Naive thymus-derived CD8-positive, alpha-beta T cell (primary cell): Measurements from ENCODE around the gene PRCC. TPM values are rescaled to one million over a fixed set of nuclear protein-coding genes. Genes with fewer than 3 reads are reported as not detected.
"Not testable (repeated sequence)": the region's sequence is repeated elsewhere in the genome, so short reads cannot be mapped to it uniquely, and the experiment has no call there.

ENCODE experiments used
- ATAC-seq, 2 donors: fragments of 150-1000 bp; cut with Tn5 transposase in 1 of 2; sonication (Bioruptor Pico), chemical (Tn5 transposase) in 1 of 2; 1 replicate in 1 of 2; 2 replicates in 1 of 2; pipeline ENCODE4 v1.10.0; 2021; ENCODE audit warnings: mild to moderate bottlenecking in 2 of 2, moderate library complexity in 2 of 2
- POLR2A ChIA-PET: fragments of 350-600 bp; sonication (Branson Sonifier 250); formaldehyde crosslinking; loops from one replicate; lab custom pipeline; 2021; ENCODE audit warnings: antibody characterized with exemption; lab: Charles Lee
- DNase-seq, 10 donors: peaks; one replicate each; pipeline versions ENCODE4 v3.0.0 to v3.0.0-alpha.2; 2020 to 2022
- H3K27ac Mint-ChIP-seq, 10 donors: one replicate each; pipeline ENCODE4 v1.8.0; 2020 to 2022; ENCODE audit warnings: mild to moderate bottlenecking in 10 of 10, mixed read lengths in 10 of 10, moderate library complexity in 4 of 10, inconsistent platforms in 1 of 10
- H3K27me3 Mint-ChIP-seq, 5 donors: one replicate each; pipeline ENCODE4 v1.8.0; 2021 to 2022; ENCODE audit warnings: mixed read lengths in 5 of 5
- H3K36me3 Mint-ChIP-seq, 3 donors: one replicate each; pipeline ENCODE4 v1.8.0; 2020 to 2022; ENCODE audit warnings: mixed read lengths in 3 of 3, mild to moderate bottlenecking in 2 of 3, inconsistent platforms in 1 of 3
- H3K4me1 Mint-ChIP-seq, 4 donors: one replicate each; pipeline ENCODE4 v1.8.0; 2021 to 2022; ENCODE audit warnings: mixed read lengths in 4 of 4
- H3K4me3 Mint-ChIP-seq, 10 donors: one replicate each; pipeline ENCODE4 v1.8.0; 2020 to 2022; ENCODE audit warnings: mild to moderate bottlenecking in 10 of 10, mixed read lengths in 10 of 10, moderate library complexity in 6 of 10, inconsistent platforms in 1 of 10
- H3K9me3 Mint-ChIP-seq, 9 donors: one replicate each; pipeline ENCODE4 v1.8.0; 2020 to 2022; ENCODE audit warnings: mixed read lengths in 9 of 9, mild to moderate bottlenecking in 3 of 9, inconsistent platforms in 1 of 9, moderate library complexity in 1 of 9
- polyA plus RNA-seq, 3 donors: library from polyadenylated mRNA; unstranded; fragments of 300-500 nt; fragmentation: Illumina TruSeq; gene quantifications; one replicate each; pipeline ENCODE4 v1.2.3, GENCODE V29; 2021
- total RNA-seq, 8 experiments: library from RNA in 2 of 8; stranded (reverse) in 2 of 8; gene quantifications; one replicate each; pipeline ENCODE4 v1.2.3 and lab custom pipeline; 2021 to 2026

Gene PRCC
- total and polyA plus RNA-seq, 5 experiments from 2014 or later: 22.9 to 64.0 (median 55.7) TPM

DNA sequence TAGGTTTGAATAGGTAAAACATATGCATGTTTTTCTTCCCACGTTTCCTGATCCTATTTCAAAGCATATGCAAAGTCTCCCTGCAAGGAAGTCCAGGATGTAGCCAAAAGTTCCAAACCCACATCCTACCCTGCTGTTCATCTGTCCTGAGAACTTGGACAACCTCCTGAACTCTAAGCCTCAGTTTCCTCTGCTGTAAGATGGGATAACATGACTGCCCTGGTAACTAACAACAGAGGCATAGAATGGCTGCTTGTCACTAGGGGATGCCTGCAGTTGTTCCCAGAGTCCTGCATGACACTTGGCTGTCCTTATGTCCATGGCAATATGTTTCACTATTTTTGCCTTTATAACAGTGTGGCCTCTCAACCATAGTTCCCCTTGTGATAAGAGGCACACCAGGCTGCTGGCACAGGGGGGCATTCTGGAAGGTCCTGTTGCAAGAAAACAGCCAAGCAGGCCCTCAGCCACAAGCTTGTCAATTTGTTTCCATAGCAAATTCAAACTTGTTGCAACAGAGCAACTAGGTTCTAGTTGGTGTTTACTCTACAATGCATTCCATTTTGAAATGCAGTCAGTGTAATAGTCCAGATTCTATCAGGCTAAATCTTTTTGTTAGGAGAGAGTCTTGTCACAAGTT, 14.4 kb upstream of the PRCC start:
- peak overlapping the region; percentile 61 to 94 (median 90) for H3K4me3 Mint-ChIP-seq
- H3K27me3 Mint-ChIP-seq: no peaks in the 10 kb centered on the region
- peak overlapping the region in 9 of 10 donors; percentile 51 to 94 (median 93) for H3K27ac Mint-ChIP-seq
- no peaks in the 10 kb centered on the region for H3K36me3 Mint-ChIP-seq
- POLR2A ChIA-PET: interaction anchor here (1.0 to 4.4 kb wide), 4 partner anchors 11 to 25 kb away, joined by 3 to 70 read pairs (median 52); partner anchors contain the start of genes ISG20L2, METTL25B, MRPL24 and PRCC
- DNase-seq: no peak
- no peak for ATAC-seq
- peaks cover 24 to 52% (median 42%) of the 10 kb centered on the region in 4 donors for H3K4me1 Mint-ChIP-seq
- no peaks in the 10 kb centered on the region for H3K9me3 Mint-ChIP-seq

DNA sequence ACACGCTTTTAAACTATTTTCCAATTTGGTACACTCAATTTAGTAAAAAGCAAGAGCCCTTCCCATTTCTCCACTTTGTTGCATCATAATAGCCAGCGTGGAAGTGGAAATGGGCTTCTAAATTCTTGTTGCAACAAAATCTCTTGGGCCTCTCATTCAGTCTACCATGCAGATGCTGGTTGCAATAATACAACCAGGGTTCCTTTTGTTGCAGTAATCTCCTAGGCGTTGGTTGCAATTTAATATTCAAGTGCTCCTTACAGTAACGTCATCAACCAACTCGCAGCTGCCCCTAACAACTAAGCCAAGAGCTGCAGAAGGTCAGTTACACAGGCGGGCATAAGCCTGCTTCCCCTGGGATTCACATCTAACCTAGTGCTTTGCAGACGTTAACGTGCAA, 13.1 kb upstream of the PRCC start:
- Mint-ChIP-seq H3K27me3 (no peaks in the 10 kb centered on the region), H3K4me3 (peak overlapping the region in 1 of 10 donors; percentile 62), H3K4me1 (peaks cover 17 to 39% (median 29%) of the 10 kb centered on the region in 4 donors), H3K27ac (no peak overlapping the region), H3K9me3 (no peaks in the 10 kb centered on the region), H3K36me3 (no peaks in the 10 kb centered on the region)
- no peak for DNase-seq
- no peak for ATAC-seq
- POLR2A ChIA-PET: interaction anchor here (1.4 kb wide), 1 partner anchor 12 kb away, joined by 3 read pairs; no protein-coding TSS in a partner anchor

DNA sequence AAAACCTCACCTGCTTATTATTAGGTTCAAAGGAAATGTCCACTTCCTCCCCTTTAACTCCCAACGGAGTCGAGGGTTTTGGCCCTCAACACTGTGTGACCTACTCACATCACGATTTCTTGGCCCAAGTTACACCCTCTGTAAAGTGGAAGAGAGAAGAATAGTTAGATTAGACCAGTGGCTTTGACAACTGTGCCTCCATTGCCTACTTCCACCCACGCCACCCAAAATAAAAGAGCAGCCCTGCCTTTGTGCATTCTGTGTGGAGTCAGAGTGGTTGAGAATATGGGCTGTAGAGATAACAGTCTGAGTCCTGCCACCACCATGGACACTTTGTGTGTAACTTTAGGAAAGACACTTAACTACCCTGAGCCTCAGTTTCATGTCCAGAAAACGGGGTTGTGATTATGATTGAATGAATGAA, 11.8 kb upstream of the PRCC start:
- ATAC-seq (no peak), DNase-seq (no peak)
- peak overlapping the region in 1 of 10 donors; percentile 18 for H3K4me3 Mint-ChIP-seq
- POLR2A ChIA-PET: interaction anchor here (0.5 to 1.8 kb wide), 6 partner anchors 8 to 36 kb away, joined by 3 to 6 read pairs (median 4); partner anchors contain the start of genes MRPL24 and PRCC
- no peaks in the 10 kb centered on the region for H3K27me3 Mint-ChIP-seq
- peak overlapping the region in 1 of 10 donors; percentile 65 for H3K27ac Mint-ChIP-seq
- no peaks in the 10 kb centered on the region for H3K36me3 Mint-ChIP-seq
- H3K4me1 Mint-ChIP-seq: peaks cover 10 to 26% (median 16%) of the 10 kb centered on the region in 4 donors
- no peaks in the 10 kb centered on the region for H3K9me3 Mint-ChIP-seq

DNA sequence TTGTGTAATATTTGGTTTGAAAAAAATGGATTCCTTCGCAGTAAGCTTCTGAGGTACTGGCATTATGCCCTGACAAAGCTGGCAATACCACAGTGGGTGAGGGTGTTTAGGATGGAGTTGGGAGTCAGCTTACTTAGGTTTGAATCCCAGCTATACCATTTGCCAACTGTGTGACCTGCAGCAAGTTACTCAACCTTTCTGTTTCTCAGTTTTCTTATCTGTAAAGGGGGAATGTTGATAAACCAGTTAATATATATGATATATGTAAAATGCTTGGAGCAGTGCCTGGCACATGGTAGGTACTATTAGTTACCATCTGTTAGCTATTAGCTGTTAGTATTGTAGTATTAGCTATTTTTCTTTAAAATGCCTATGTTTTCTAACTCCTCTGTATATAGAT, 11.0 kb upstream of the PRCC start:
- Mint-ChIP-seq H3K9me3 (no peaks in the 10 kb centered on the region), H3K36me3 (no peaks in the 10 kb centered on the region), H3K27me3 (no peaks in the 10 kb centered on the region), H3K27ac (no peak overlapping the region), H3K4me1 (peaks cover 7 to 24% (median 15%) of the 10 kb centered on the region in 4 donors), H3K4me3 (no peak overlapping the region)
- no peak for DNase-seq
- no peak for ATAC-seq
- POLR2A ChIA-PET: interaction anchor here (0.7 to 1.8 kb wide), 8 partner anchors 9 to 137 kb away, joined by 3 to 6 read pairs (median 4); partner anchors contain the start of genes MRPL24 and PRCC

DNA sequence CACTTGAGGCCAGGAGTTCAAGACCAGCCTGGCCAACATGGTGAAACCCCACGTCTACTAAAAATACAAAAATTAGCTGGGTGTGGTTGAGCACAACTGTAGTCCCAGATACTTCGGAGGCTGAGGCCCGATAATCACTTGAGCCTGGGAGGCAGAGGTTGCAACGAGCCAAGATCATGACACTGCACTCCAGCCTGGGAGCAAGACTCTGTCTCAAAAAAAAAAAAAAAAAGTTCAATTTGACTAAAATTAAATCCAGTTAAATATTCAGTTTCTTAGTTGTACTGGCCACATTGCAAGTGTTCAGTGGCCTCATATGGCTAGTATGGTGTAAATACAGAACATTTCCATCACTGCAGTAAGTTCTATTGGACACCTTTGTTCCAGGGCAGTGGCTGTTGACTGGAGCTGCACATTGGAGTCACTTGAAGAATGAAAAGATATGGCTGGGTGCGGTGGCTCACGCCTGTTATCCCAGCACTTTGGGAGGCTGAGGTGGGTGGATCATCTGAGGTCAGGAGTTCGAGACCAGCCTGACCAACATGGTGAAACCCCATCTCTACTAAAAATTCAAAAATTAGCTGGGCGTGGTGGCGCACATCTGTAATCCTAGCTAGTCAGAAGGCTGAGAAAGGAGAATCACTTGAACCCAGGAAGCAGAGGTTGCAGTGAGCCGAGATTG, 9.6 kb upstream of the PRCC start:
- not testable (repeated sequence) for ATAC-seq, H3K4me3 Mint-ChIP-seq, H3K27me3 Mint-ChIP-seq, H3K36me3 Mint-ChIP-seq, H3K9me3 Mint-ChIP-seq, DNase-seq, H3K27ac Mint-ChIP-seq
- peaks cover 4 to 16% (median 12%) of the 10 kb centered on the region in 4 donors for H3K4me1 Mint-ChIP-seq
- POLR2A ChIA-PET: interaction anchor here (1.0 to 1.8 kb wide), 2 partner anchors 9 kb away, joined by 3 to 6 read pairs; partner anchors contain the start of gene PRCC

DNA sequence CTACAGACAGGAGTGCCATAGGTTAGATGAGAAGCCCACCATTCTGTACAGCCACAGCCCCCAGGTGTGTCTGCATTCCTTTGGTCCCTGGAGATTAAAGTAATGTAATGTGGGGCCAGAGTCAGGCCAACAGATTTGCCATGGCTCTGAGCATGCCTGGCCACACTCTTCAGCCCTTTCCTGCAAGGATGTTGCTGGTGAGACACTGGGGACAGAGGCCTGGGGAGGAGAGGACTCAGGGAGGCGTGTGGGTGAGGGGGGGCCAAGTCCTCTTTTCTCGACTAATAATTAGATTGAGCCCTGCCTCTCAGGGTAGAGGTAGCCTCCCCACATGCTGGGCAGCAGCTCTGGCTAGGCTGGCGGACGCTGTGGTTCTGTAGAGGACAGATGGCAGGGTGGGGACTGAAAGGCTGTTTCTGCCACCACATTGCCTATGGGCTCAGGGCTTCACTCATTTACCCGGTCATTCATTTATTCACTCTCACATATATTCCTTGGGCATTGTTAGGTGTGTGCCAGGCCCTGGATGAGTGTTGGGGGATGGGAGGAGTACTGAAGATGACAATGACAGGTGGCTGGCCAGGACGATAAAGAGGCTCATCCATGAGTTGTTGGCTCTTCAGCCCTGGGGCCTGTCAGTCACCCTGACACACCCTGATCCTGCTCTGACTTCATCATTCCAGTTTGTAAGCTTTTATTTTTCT, 7.1 kb upstream of the PRCC start:
- POLR2A ChIA-PET: interaction anchor here (0.8 kb wide), 1 partner anchor 8 kb away, joined by 3 read pairs; no protein-coding TSS in a partner anchor
- no peak for DNase-seq
- ATAC-seq: no peak
- peaks cover 0 to 3% (median 3%) of the 10 kb centered on the region in 4 donors for H3K4me1 Mint-ChIP-seq
- H3K27ac Mint-ChIP-seq: no peak overlapping the region
- H3K9me3 Mint-ChIP-seq: no peaks in the 10 kb centered on the region
- H3K36me3 Mint-ChIP-seq: no peaks in the 10 kb centered on the region
- H3K4me3 Mint-ChIP-seq: no peak overlapping the region
- H3K27me3 Mint-ChIP-seq: no peaks in the 10 kb centered on the region

DNA sequence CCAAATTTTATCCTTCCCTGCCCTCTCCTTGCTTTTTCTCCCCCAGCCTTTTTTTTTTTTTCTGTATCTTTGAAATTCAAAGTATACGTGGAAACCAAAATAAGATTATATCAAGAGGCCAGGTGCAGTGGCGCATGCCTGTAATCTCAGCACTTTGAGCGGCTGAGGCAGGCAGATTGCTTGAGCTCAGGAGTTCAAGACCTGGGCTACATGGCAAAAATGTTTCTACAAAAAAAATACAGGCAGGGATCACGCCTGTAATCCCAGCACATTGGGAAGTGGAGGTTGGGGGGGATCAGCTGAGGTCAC, 6.6 kb upstream of the PRCC start:
- Mint-ChIP-seq H3K4me1 (peaks cover 0 to 3% (median under 1%) of the 10 kb centered on the region in 4 donors), H3K9me3 (no peaks in the 10 kb centered on the region), H3K27ac (no peak overlapping the region), H3K4me3 (no peak overlapping the region), H3K36me3 (no peaks in the 10 kb centered on the region), H3K27me3 (no peaks in the 10 kb centered on the region)
- ATAC-seq (no peak), DNase-seq (no peak)
- POLR2A ChIA-PET: interaction anchor here (0.8 kb wide), 1 partner anchor 9 kb away, joined by 3 read pairs; no protein-coding TSS in a partner anchor

DNA sequence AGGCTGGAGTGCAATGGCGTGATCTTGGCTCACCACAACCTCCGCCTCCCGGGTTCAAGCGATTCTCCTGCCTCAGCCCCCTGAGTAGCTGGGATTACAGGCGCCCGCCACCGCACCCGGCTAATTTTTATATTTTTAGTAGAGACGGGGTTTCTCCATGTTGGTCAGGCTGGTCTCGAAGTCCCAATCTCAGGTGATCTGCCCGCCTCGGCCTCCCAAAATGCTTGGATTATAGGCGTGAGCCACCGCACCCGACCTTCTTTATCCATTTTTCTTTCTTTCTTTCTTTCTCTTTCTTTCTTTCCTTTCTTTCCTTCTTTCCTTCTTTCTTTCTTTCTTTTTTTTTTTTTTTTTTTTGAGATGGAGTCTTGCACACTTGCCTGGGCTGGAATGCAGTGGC, 2.2 kb upstream of the PRCC start:
- H3K4me1 Mint-ChIP-seq: peaks cover 16 to 24% (median 19%) of the 10 kb centered on the region in 4 donors
- not testable (repeated sequence) for H3K27ac Mint-ChIP-seq, H3K27me3 Mint-ChIP-seq, H3K9me3 Mint-ChIP-seq, H3K4me3 Mint-ChIP-seq, H3K36me3 Mint-ChIP-seq, DNase-seq, ATAC-seq
- POLR2A ChIA-PET: interaction anchor here (0.7 to 4.6 kb wide), 6 partner anchors 13 to 548 kb away, joined by 3 to 104 read pairs (median 9); partner anchors contain the start of genes HDGF, ISG20L2, METTL25B and MRPL24

DNA sequence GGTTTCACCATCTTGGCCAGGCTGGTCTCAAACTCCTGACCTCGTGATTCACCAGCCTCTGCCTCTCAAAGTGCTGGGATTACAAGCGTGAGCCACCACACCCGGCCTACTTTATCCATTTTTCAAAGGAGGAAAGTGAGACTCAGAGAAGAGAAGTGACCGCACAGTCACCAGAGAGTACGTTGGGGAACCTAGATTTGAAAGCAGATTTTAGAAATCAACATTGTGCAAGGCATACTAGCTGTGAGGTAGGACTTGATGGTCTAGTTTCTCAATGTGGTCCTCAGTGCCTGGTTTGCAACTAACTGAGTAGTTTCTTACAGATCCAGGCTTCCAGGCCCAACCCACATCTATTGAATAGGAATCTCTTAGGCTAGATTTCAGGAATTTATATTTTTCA, 1.7 kb upstream of the PRCC start:
- ATAC-seq (no peak), DNase-seq (no peak)
- Mint-ChIP-seq H3K4me1 (peaks cover 17 to 29% (median 24%) of the 10 kb centered on the region in 4 donors), H3K9me3 (no peaks in the 10 kb centered on the region), H3K27me3 (no peaks in the 10 kb centered on the region), H3K36me3 (peaks cover 0 to 12% (median 2%) of the 10 kb centered on the region in 3 donors), H3K27ac (peak overlapping the region in 1 of 10 donors; percentile 24), H3K4me3 (no peak overlapping the region)
- POLR2A ChIA-PET: interaction anchor here (1.5 to 4.6 kb wide), 4 partner anchors 9 to 37 kb away, joined by 5 to 104 read pairs (median 32); partner anchors contain the start of genes HDGF, ISG20L2, METTL25B and MRPL24

DNA sequence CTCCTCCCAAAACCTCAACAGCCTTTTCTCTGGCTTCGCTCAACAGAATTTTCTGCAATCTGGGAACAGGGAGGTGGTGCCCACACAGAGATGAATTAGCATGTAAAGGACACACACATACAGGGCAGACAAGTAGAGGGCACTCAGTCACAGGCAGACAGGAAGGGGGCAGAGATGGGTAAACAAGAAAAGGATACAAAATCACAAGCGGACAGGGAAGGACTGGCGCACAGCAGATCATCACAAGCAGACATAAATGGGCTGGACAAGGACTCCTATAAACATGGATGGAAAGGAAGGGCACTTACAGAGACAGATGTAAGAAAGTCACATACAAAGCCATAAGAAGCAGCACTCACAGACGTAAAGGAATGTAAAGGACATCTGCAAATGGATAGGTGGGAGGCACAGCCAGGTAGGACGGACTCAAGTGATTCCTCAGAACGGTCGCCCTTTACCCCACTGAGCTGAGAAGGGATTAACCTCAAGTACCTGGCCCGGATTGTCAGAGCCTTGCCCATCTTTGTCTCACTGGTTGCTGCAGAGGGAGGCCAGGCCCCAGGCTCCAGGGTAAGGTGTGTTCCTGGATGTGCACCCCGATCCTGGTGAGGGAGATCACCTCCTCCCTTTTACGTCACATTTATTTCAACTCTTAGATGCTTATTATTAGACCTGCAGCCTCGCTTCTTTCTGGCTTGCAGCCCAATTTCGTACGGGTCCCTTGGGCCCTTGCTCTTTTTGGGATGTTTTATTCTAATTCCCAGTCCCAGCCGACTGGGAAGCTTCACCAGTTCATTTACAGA, 836 bp upstream of the PRCC start:
- Mint-ChIP-seq H3K36me3 (peaks cover 0 to 20% (median 5%) of the 10 kb centered on the region in 3 donors), H3K4me1 (peaks cover 25 to 37% (median 33%) of the 10 kb centered on the region in 4 donors), H3K27me3 (no peaks in the 10 kb centered on the region), H3K4me3 (no peak overlapping the region), H3K9me3 (no peaks in the 10 kb centered on the region), H3K27ac (no peak overlapping the region)
- DNase-seq: no peak
- peak in 1 of 2 donors; percentile 4 for ATAC-seq
- POLR2A ChIA-PET: interaction anchor here (0.7 to 4.6 kb wide), 14 partner anchors 8 to 483 kb away, joined by 3 to 104 read pairs (median 4); partner anchors contain the start of genes CRABP2, HDGF, ISG20L2 and METTL25B

DNA sequence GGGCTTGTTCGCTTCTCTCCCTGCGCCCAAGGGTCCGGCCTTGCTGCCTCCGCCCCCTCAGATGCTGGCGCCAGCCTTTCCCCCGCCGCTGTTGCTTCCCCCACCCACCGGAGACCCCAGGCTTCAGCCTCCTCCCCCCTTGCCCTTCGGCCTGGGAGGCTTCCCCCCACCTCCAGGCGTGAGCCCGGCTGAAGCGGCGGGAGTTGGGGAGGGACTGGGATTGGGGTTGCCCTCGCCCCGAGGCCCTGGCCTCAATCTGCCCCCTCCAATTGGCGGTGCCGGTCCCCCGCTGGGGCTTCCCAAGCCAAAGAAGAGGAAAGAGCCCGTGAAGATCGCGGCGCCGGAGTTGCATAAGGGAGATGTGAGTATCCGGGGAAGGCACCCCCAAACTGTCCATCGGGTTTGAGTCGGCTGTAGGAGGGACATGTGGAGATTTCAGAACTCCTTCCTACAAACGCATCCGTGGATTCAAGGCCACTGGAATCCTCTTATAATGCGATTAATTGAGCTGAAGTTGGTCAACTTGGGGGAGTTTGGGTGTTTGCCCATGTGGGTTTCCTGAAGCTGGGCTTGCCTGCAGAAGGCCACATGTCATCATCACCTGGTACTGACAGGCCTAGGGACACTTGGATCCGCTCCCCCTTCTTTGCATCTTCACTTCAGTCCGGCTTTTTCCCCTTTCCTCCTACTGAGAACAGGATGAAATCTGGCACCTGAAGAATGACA, 707 bp downstream of the PRCC start:
- H3K4me1 Mint-ChIP-seq: peaks cover 29 to 48% (median 45%) of the 10 kb centered on the region in 4 donors
- POLR2A ChIA-PET: interaction anchor here (0.8 to 4.6 kb wide), 11 partner anchors 10 to 485 kb away, joined by 3 to 104 read pairs (median 4); partner anchors contain the start of genes CRABP2, HDGF, ISG20L2 and METTL25B
- H3K27ac Mint-ChIP-seq: peak overlapping the region in 1 of 10 donors; percentile 71
- DNase-seq: peak in 6 of 10 donors; percentile 20 to 38 (median 28)
- H3K36me3 Mint-ChIP-seq: peaks cover 0 to 31% (median 5%) of the 10 kb centered on the region in 3 donors
- peak in 1 of 2 donors; percentile 10 for ATAC-seq
- H3K27me3 Mint-ChIP-seq: no peaks in the 10 kb centered on the region
- H3K4me3 Mint-ChIP-seq: no peak overlapping the region
- H3K9me3 Mint-ChIP-seq: no peaks in the 10 kb centered on the region
